ENCODE data around the gene INPP4A.

Gene INPP4A

GRCh38 chr2:98404556-98405250 is 40.0 kb upstream of the INPP4A start:
- no peak for ATAC-seq

GRCh38 chr2:98405301-98405700 is 39.4 kb upstream of the INPP4A start:
- TF ChIP-seq TSHZ2 (CRISPR knock-in tag; IDR thresholded peaks at IDR 0.05) (no peak), BACH2 (CRISPR knock-in tag; IDR thresholded peaks at IDR 0.05; ENCODE audit: borderline replicate concordance) (no peak), ZFP30 (CRISPR knock-in tag; IDR thresholded peaks at IDR 0.05) (no peak), CSDC2 (CRISPR knock-in tag; IDR thresholded peaks at IDR 0.05) (no peak), CREB5 (CRISPR knock-in tag; IDR thresholded peaks at IDR 0.05; ENCODE audit: low read depth) (no peak), POU6F1 (CRISPR knock-in tag; IDR thresholded peaks at IDR 0.05; ENCODE audit: borderline replicate concordance, low read depth) (no peak), PATZ1 (CRISPR knock-in tag; IDR thresholded peaks at IDR 0.05; ENCODE audit: borderline replicate concordance) (no peak), ISL1 (CRISPR knock-in tag; IDR thresholded peaks at IDR 0.05) (no peak), PPARA (CRISPR knock-in tag; IDR thresholded peaks at IDR 0.05; ENCODE audit: borderline replicate concordance) (no peak), GLIS3 (CRISPR knock-in tag; IDR thresholded peaks at IDR 0.05) (no peak), ZNF70 (CRISPR knock-in tag; IDR thresholded peaks at IDR 0.05) (no peak), ZFP3 (CRISPR knock-in tag; IDR thresholded peaks at IDR 0.05) (no peak), TCF4 (CRISPR knock-in tag; IDR thresholded peaks at IDR 0.05; ENCODE audit: borderline replicate concordance) (no peak), ARNTL (CRISPR knock-in tag; IDR thresholded peaks at IDR 0.05; ENCODE audit: borderline replicate concordance, low read depth) (no peak), RARB (CRISPR knock-in tag; IDR thresholded peaks at IDR 0.05) (no peak), OSR1 (CRISPR knock-in tag; IDR thresholded peaks at IDR 0.05) (no peak)
- TF ChIP-seq, protein P1, sequence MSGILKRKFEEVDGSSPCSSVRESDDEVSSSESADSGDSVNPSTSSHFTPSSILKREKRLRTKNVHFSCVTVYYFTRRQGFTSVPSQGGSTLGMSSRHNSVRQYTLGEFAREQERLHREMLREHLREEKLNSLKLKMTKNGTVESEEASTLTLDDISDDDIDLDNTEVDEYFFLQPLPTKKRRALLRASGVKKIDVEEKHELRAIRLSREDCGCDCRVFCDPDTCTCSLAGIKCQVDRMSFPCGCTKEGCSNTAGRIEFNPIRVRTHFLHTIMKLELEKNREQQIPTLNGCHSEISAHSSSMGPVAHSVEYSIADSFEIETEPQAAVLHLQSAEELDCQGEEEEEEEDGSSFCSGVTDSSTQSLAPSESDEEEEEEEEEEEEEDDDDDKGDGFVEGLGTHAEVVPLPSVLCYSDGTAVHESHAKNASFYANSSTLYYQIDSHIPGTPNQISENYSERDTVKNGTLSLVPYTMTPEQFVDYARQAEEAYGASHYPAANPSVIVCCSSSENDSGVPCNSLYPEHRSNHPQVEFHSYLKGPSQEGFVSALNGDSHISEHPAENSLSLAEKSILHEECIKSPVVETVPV (CRISPR knock-in tag; IDR thresholded peaks at IDR 0.05): no peak
- ATAC-seq: no peak

More at GRCh38 chr2:98404556-98405250, 40.0 kb upstream of the INPP4A start:
- TF ChIP-seq PPARA (CRISPR knock-in tag; IDR thresholded peaks at IDR 0.05; ENCODE audit: borderline replicate concordance): no peak
- no peak for TF ChIP-seq GLIS3 (CRISPR knock-in tag; IDR thresholded peaks at IDR 0.05)
- TF ChIP-seq ISL1 (CRISPR knock-in tag; IDR thresholded peaks at IDR 0.05): no peak
- TF ChIP-seq TOX (CRISPR knock-in tag; IDR thresholded peaks at IDR 0.05; ENCODE audit: borderline replicate concordance): no peak
- TF ChIP-seq TCF4 (CRISPR knock-in tag; IDR thresholded peaks at IDR 0.05; ENCODE audit: borderline replicate concordance): no peak
- no peak for TF ChIP-seq ZFP30 (CRISPR knock-in tag; IDR thresholded peaks at IDR 0.05)
- no peak for TF ChIP-seq OSR1 (CRISPR knock-in tag; IDR thresholded peaks at IDR 0.05)
- TF ChIP-seq ZNF70 (CRISPR knock-in tag; IDR thresholded peaks at IDR 0.05): no peak
- no peak for TF ChIP-seq CREB5 (CRISPR knock-in tag; IDR thresholded peaks at IDR 0.05; ENCODE audit: low read depth)

All from SK-N-SH treated with all-trans-retinoic acid at 6 μM for 48 hours (cell line).